Vagina (tissue), 2 donors: ENCODE data around the gene ATXN8OS. TPM values are rescaled to one million over a fixed set of nuclear protein-coding genes. Genes with fewer than 3 reads are reported as not detected.

Experiments
- DNase-seq, 2 donors: peaks; one replicate each; pipeline ENCODE4 v3.0.0-alpha.2; 2017; ENCODE audit errors: extremely low spot score in 2 of 2
- H3K27ac ChIP-seq: fragments of 200-600 bp; sonication (generic); one replicate; pipeline ENCODE4 v1.5.1; 2019
- H3K27me3 ChIP-seq: fragments of 200-600 bp; sonication (generic); one replicate; pipeline ENCODE4 v1.5.1; 2019
- H3K36me3 ChIP-seq, 2 donors: fragments of 200-600 bp; sonication (generic); one replicate each; pipeline ENCODE4 v1.5.1; 2017 to 2019
- H3K4me1 ChIP-seq: fragments of 200-600 bp; sonication (generic); one replicate; pipeline ENCODE4 v1.5.1; 2019
- H3K4me3 ChIP-seq, 2 donors: fragments of 200-600 bp; sonication (generic); 1 replicate in 1 of 2; 2 replicates in 1 of 2; pipeline ENCODE4 v1.5.1; 2016 to 2019
- H3K9me3 ChIP-seq: fragments of 200-600 bp; sonication (generic); one replicate; pipeline ENCODE4 v1.5.1; 2019
- CTCF ChIP-seq, 3 experiments: fragments of 450-650 bp in 2 of 3; fragments of 200-600 bp in 1 of 3; sonication (generic) in 1 of 3; IDR thresholded peaks; one replicate each; pipeline ENCODE4 v1.5.1; 2017 to 2019; ENCODE audit warnings: antibody characterized with exemption in 3 of 3, mild to moderate bottlenecking in 2 of 3, moderate library complexity in 2 of 3
- POLR2A ChIP-seq, 2 donors: fragments of 450-650 bp; IDR thresholded peaks; one replicate each; pipeline ENCODE4 v1.6.1; 2017; ENCODE audit warnings: antibody characterized with exemption in 2 of 2, mild to moderate bottlenecking in 2 of 2, moderate library complexity in 2 of 2
- POLR2AphosphoS5 ChIP-seq, 2 donors: sonication (generic); formaldehyde crosslinking; IDR thresholded peaks; one replicate each; pipeline ENCODE4 v1.9.0; 2017; ENCODE audit warnings: antibody characterized with exemption in 2 of 2, mild to moderate bottlenecking in 2 of 2, low read depth in 1 of 2; ENCODE audit not compliant: insufficient read depth in 1 of 2
- intact Hi-C: fragments of 100-400 bp; cut with DNase I; formaldehyde crosslinking; loops from one replicate; pipeline ENCODE4 v1.15.1; 2023
- total RNA-seq: library from RNA; depleted of rRNA; stranded (reverse); fragments of >200 nt; gene quantifications from one replicate; pipeline ENCODE4 v1.2.3, GENCODE V29; 2016

Gene ATXN8OS
- total RNA-seq: not detected

GRCh38 chr13:70107498-70108281 lies at the start of gene ATXN8OS:
TSS of gene ATXN8OS (plus strand) at chr13:70107826.
- Histone ChIP-seq H3K27me3 (no peaks in the 10 kb centered on the region), H3K9me3 (no peaks in the 10 kb centered on the region), H3K27ac (no peak within 1 kb of the TSS), H3K36me3 (no peaks in the 10 kb centered on the region), H3K4me3 (no peak within 1 kb of the TSS), H3K4me1 (no peaks in the 10 kb centered on the region)
- DNase-seq: no peak
- no peak for TF ChIP-seq POLR2A (IDR thresholded peaks at IDR 0.05)
- TF ChIP-seq CTCF (IDR thresholded peaks at IDR 0.05): no peak
- TF ChIP-seq POLR2AphosphoS5 (IDR thresholded peaks at IDR 0.05; ENCODE audit: insufficient read depth in 1 of 2, low read depth in 1 of 2): no peak
- intact Hi-C loops: no loop called here

- no peak overlapping the region for H3K27ac ChIP-seq
- intact Hi-C loops: no loop called here
These were observed 27.6 kb upstream of the ATXN8OS start for GRCh38 chr13:70080012-70080411.

DNA sequence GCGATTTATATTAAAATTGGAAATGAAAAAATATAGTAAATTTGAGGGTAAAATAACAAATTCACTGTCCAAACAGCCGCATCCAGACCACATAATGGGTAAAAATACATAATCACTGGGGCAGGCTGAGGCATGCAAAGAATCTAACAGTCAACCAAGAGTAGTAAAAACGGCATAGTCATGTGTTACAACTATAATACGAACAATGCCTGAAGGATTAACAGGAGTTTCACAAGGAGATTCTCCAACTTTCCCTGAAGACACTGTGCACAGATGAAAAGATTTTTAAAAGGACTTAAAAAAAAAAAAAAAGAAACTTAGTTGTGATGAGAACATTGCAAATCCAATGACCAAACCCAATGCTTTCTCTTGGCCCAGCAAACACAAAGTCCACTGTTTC lies 20.4 kb upstream of the ATXN8OS start:
- Histone ChIP-seq H3K4me1 (no peaks in the 10 kb centered on the region), H3K27ac (no peak overlapping the region), H3K36me3 (no peaks in the 10 kb centered on the region), H3K4me3 (no peak overlapping the region), H3K9me3 (no peaks in the 10 kb centered on the region), H3K27me3 (no peaks in the 10 kb centered on the region)
- intact Hi-C loops: no loop called here
- no peak for TF ChIP-seq POLR2A (IDR thresholded peaks at IDR 0.05)
- no peak for TF ChIP-seq POLR2AphosphoS5 (IDR thresholded peaks at IDR 0.05; ENCODE audit: insufficient read depth in 1 of 2, low read depth in 1 of 2)
- DNase-seq: no peak

More at GRCh38 chr13:70080012-70080411, 27.6 kb upstream of the ATXN8OS start:
- DNase-seq: no peak
- H3K4me1 ChIP-seq: no peaks in the 10 kb centered on the region
- no peaks in the 10 kb centered on the region for H3K36me3 ChIP-seq
- no peak for TF ChIP-seq POLR2AphosphoS5 (IDR thresholded peaks at IDR 0.05; ENCODE audit: insufficient read depth in 1 of 2, low read depth in 1 of 2)
- TF ChIP-seq CTCF (IDR thresholded peaks at IDR 0.05): no peak
- no peak for TF ChIP-seq POLR2A (IDR thresholded peaks at IDR 0.05)
- H3K4me3 ChIP-seq: no peak overlapping the region
- H3K27me3 ChIP-seq: no peaks in the 10 kb centered on the region
- no peaks in the 10 kb centered on the region for H3K9me3 ChIP-seq

- H3K36me3 ChIP-seq: no peaks in the 10 kb centered on the region
- no peak for TF ChIP-seq CTCF (IDR thresholded peaks at IDR 0.05)
- no peak for TF ChIP-seq POLR2AphosphoS5 (IDR thresholded peaks at IDR 0.05; ENCODE audit: insufficient read depth in 1 of 2, low read depth in 1 of 2)
- TF ChIP-seq POLR2A (IDR thresholded peaks at IDR 0.05): no peak
- no peak overlapping the region for H3K27ac ChIP-seq
- no peak for DNase-seq
- intact Hi-C loops: no loop called here
- H3K4me3 ChIP-seq: no peak overlapping the region
- no peaks in the 10 kb centered on the region for H3K4me1 ChIP-seq
- H3K27me3 ChIP-seq: no peaks in the 10 kb centered on the region
- H3K9me3 ChIP-seq: no peaks in the 10 kb centered on the region
These were observed 18.7 kb upstream of the ATXN8OS start for GRCh38 chr13:70088926-70089325.

GRCh38 chr13:70090036-70090723 lies 17.4 kb upstream of the ATXN8OS start:
- Histone ChIP-seq H3K9me3 (no peaks in the 10 kb centered on the region), H3K4me3 (no peak overlapping the region), H3K36me3 (no peaks in the 10 kb centered on the region), H3K4me1 (no peaks in the 10 kb centered on the region), H3K27me3 (no peaks in the 10 kb centered on the region), H3K27ac (no peak overlapping the region)
- no peak for TF ChIP-seq POLR2AphosphoS5 (IDR thresholded peaks at IDR 0.05; ENCODE audit: insufficient read depth in 1 of 2, low read depth in 1 of 2)
- no peak for TF ChIP-seq CTCF (IDR thresholded peaks at IDR 0.05)
- TF ChIP-seq POLR2A (IDR thresholded peaks at IDR 0.05): no peak
- intact Hi-C loops: no loop called here
- DNase-seq: no peak
